ENCODE results near the gene RAP2A.

RAP2A gene

DNA sequence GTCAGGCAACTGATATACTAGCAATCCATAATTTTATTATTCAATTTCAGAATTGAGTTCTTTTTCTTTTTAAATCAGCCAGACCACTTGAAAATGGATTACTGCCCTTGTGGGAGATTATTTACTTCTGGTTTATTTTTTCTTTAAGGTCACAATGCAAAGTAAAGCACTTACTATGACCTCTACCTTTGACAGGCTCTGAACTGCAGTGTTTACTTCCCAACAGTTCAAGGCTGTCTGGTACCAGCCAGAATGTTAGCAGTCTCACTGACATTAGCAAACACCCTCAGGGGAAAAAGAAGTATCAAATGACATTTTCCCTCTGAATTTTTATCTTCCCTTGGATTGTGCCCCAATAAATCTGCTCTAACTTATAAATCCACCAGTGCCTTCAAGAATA is 57.5 kb downstream of the RAP2A start:
- no peak for DNase-seq (ENCODE audit: extremely low spot score, insufficient read length, low read depth)
- no peak for FAIRE-seq

- FAIRE-seq, result no peak
- no peak for DNase-seq (ENCODE audit: extremely low spot score, insufficient read length, low read depth)
Observed at GRCh38 chr13:97492257-97492656, 58.3 kb downstream of the RAP2A start.

GRCh38 chr13:97492684-97493371 is 58.9 kb downstream of the RAP2A start:
- FAIRE-seq (no peak), DNase-seq (ENCODE audit: extremely low spot score, insufficient read length, low read depth) (no peak)

GRCh38 chr13:97493456-97493855 is 59.5 kb downstream of the RAP2A start:
- no peak for DNase-seq (ENCODE audit: extremely low spot score, insufficient read length, low read depth)
- no peak for FAIRE-seq

DNA sequence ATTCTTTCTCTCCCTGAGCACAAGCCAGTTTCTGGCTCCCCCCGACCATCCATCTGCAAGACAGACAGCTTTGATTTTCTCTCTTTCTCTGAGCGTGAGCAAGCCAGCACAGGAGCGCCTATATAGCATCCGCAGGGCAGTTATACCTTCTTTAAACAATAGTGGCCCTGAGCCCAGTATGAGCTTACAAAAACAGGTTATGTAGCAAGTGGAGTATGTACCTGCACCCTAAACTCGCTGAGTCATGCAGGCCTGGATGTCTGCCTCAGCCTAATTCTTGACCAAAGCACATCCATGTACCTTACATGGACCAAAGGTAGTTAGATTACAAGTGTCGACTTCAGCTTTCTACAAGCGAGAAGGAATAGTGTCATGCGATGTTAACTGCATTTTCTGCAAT is 61.7 kb downstream of the RAP2A start:
- FAIRE-seq, result no peak
- DNase-seq (ENCODE audit: extremely low spot score, insufficient read length, low read depth), result no peak

- no peak for DNase-seq (ENCODE audit: extremely low spot score, insufficient read length, low read depth)
- no peak for FAIRE-seq
Observed at GRCh38 chr13:97496511-97496910, 62.5 kb downstream of the RAP2A start.

DNA sequence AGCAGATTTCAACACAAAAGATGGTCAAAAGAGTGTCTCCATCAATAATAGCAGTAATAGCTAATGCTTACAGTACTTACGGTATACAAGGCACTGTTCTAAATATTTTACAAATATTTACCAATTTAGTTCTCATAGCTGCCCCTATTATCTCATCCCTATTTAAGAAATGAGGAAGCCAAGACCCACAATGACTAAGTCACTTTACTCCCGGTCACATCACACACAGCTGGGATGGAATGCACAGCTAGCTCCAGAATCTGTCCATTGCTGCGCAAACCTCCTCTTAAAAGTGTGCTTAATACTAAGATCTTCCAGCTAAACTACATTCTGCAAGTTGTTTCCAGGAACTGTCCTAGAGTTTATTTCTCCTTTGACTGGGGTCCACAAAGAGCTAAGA is 63.4 kb downstream of the RAP2A start:
- FAIRE-seq (no peak), DNase-seq (ENCODE audit: extremely low spot score, insufficient read length, low read depth) (no peak)

DNA sequence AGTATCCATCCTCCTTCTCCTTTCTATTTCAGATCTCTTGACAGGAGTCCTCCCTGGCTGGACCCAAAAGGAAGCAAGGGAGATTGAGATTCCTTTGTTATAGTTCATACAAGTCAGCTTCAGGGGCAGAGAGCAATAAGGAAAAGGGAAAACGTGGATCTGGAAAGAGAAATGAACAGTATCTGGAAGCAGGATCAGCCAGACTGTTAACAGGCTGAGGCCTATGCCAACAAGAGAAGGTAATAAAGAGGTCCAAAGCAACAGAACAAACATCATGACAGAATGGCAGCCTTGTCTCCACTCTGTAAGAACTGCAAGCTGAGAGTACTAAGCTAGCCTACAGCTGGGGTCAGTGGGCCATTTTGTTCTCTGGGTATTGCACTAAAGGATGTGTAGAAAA is 64.5 kb downstream of the RAP2A start:
- no peak for FAIRE-seq
- DNase-seq (ENCODE audit: extremely low spot score, insufficient read length, low read depth), result no peak

GRCh38 chr13:97499181-97499580 is 65.2 kb downstream of the RAP2A start:
- DNase-seq (ENCODE audit: extremely low spot score, insufficient read length, low read depth), result no peak
- peak; percentile 12 for FAIRE-seq

DNA sequence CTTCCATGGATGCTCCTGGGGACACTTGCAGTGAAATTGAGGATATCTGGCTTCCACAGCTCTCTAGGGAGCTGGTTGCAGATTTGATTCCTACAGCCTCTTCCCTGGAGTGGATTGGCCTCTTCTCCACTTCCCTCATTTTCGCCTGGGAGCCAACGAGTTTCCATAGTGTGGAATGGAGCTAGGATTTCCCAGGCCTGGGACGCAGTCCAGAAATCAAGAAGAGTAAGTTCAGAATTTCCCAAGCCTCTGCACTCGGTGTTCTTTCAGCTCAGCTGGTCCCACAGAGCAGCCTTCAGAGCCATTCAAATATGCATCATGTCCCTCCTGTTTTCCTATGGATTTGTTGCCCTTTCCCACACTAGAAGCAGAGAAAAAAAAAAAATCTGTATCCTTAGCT is 68.2 kb downstream of the RAP2A start:
- no peak for DNase-seq (ENCODE audit: extremely low spot score, insufficient read length, low read depth)
- FAIRE-seq, result no peak

DNA sequence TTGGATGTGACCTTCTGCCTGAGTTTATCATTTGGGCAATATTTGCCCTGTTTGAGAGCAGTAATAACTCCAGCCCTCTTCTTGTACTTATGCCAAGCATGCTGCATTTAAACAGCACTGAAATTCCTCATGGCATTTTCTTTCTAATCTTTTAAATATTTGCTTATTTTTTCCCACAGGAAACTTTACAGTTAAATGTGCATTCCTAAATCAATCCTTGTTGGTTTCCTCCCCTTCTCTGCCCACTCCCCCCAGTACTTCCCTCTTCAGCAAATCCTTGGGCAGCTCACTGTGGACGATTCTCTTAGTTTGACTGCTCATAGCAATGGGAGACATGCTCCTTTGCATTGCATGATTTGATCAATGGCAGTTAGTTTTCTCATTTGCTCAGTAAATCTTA is 68.7 kb downstream of the RAP2A start:
- no peak for DNase-seq (ENCODE audit: extremely low spot score, insufficient read length, low read depth)
- no peak for FAIRE-seq

DNA sequence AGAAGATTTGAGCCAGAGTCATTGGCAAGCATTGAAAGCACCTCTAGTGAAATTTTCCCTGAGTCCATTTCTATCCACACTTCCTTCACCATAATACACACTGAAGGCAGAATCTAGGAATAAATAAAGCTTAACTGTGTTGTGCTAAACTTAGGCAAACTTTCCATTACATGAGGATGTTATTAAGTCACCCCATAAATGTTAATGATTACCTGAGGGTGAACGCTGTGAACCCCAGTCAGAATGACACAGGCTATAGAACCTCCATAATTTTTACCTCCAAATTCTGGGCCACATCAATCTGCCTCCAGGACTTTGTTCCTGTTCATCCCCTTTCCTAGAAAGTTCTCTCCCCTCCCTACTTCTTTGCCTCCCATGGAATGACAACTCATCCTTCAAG is 71.0 kb downstream of the RAP2A start:
- FAIRE-seq (peak; percentile 65), DNase-seq (ENCODE audit: extremely low spot score, insufficient read length, low read depth) (no peak)

DNA sequence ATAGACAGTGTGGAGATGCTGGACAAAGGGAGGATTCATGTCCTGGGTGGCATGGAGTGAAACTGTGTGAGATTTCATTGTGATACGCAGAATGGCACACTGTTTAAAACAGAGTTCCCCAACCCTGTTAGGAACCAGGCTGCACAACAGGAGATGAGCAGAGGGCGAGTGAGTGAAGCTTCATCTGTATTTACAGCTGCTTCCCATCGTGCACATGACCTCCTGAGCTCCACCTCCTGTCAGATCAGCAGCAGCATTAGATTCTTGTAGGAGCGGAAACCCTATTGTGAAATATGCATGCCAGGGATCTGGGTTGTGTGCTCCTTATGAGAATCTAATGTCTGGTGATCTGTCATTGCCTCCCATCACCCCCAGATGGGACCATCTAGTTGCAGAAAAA is 72.5 kb downstream of the RAP2A start:
- DNase-seq (ENCODE audit: extremely low spot score, insufficient read length, low read depth), result no peak

GRCh38 chr13:97512732-97513131 is 78.8 kb downstream of the RAP2A start:
- no peak for DNase-seq (ENCODE audit: extremely low spot score, insufficient read length, low read depth)
- no peak for FAIRE-seq

More for the DNA sequence above, 72.5 kb downstream of the RAP2A start:
- FAIRE-seq, result no peak

GRCh38 chr13:97515643-97516042 is 81.7 kb downstream of the RAP2A start:
- DNase-seq (ENCODE audit: extremely low spot score, insufficient read length, low read depth) (no peak), FAIRE-seq (no peak)

DNA sequence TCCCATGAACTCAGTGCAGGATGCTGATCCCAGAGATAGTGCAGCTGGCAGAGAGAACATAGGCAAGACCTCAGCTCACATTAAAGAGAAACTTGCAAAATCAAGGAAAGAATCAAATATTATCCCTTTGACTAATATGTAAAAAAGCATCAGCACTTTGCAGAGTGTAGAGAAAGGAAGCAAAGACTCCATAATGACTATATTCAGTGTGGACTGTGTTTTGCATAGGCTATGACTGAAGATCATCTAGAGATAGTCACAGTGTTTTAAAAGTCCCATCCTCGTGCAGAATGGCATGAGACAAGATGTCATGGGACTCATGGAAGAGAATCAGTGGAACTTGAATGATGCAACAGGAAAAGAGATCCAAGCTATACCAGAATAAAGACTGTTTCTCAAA is 84.0 kb downstream of the RAP2A start:
- no peak for DNase-seq (ENCODE audit: extremely low spot score, insufficient read length, low read depth)
- FAIRE-seq, result no peak
